ENCODE measurements around the gene C16orf95. TPM values are rescaled to one million over a fixed set of nuclear protein-coding genes. Genes with fewer than 3 reads are reported as not detected.

Gene C16orf95
- total and polyA plus RNA-seq, 2 experiments from 2014 or later: 4.7 to 6.6 TPM

DNA sequence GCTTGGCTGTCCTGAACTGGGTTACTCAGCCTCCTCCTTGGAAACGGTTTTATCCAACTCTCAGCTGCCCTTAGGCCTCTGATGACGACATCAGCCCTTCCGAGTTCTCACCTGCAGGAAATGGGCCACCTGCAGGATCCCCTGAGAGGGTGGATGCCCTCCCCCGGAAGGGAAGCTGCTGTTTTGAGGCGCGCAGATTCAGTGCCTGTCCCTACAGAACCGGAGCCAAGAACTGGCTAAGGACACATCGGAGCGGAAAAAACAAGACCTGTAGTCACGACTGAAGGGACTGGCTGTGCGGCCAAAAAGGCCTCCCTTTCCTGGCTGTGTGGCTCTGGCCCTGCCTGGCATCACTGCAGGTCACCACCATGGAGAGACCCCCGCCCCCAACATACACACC is 11.7 kb upstream of the C16orf95 start:
- Histone ChIP-seq H4K20me1 (ENCODE audit: insufficient read depth, poor library complexity, severe bottlenecking) (no peaks in the 10 kb centered on the region), H3K9me2 (replicated peaks; ENCODE audit: insufficient read depth) (no peaks in the 10 kb centered on the region), H3K79me2 (no peaks in the 10 kb centered on the region), H3K4me2 (no peak overlapping the region), H2AFZ (no peak overlapping the region), H3K27ac (no peak overlapping the region), H3K9me3 (ENCODE audit: low read depth) (no peaks in the 10 kb centered on the region), H3K4me1 (ENCODE audit: insufficient read depth) (no peaks in the 10 kb centered on the region), H3K4me3 (no peak overlapping the region), H3K36me3 (replicated peaks; ENCODE audit: insufficient read depth, low read depth) (no peaks in the 10 kb centered on the region), H3K27me3 (no peaks in the 10 kb centered on the region)
- no peak for TF ChIP-seq EZH2 (IDR thresholded peaks at IDR 0.05; ENCODE audit: borderline replicate concordance)
- TF ChIP-seq, protein P1, sequence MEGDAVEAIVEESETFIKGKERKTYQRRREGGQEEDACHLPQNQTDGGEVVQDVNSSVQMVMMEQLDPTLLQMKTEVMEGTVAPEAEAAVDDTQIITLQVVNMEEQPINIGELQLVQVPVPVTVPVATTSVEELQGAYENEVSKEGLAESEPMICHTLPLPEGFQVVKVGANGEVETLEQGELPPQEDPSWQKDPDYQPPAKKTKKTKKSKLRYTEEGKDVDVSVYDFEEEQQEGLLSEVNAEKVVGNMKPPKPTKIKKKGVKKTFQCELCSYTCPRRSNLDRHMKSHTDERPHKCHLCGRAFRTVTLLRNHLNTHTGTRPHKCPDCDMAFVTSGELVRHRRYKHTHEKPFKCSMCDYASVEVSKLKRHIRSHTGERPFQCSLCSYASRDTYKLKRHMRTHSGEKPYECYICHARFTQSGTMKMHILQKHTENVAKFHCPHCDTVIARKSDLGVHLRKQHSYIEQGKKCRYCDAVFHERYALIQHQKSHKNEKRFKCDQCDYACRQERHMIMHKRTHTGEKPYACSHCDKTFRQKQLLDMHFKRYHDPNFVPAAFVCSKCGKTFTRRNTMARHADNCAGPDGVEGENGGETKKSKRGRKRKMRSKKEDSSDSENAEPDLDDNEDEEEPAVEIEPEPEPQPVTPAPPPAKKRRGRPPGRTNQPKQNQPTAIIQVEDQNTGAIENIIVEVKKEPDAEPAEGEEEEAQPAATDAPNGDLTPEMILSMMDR (IDR thresholded peaks at IDR 0.05; ENCODE audit: poor library complexity): no peak
- TF ChIP-seq EZH2phosphoT487 (IDR thresholded peaks at IDR 0.05; ENCODE audit: low read depth, severe bottlenecking, unreplicated experiment): no peak
- no peak for DNase-seq (ENCODE audit: low spot score)
- 90% methylated on average over 12 of the region's 12 CpGs for WGBS (ENCODE audit: low lambda C conversion rate, missing lambda C conversion rate)

DNA sequence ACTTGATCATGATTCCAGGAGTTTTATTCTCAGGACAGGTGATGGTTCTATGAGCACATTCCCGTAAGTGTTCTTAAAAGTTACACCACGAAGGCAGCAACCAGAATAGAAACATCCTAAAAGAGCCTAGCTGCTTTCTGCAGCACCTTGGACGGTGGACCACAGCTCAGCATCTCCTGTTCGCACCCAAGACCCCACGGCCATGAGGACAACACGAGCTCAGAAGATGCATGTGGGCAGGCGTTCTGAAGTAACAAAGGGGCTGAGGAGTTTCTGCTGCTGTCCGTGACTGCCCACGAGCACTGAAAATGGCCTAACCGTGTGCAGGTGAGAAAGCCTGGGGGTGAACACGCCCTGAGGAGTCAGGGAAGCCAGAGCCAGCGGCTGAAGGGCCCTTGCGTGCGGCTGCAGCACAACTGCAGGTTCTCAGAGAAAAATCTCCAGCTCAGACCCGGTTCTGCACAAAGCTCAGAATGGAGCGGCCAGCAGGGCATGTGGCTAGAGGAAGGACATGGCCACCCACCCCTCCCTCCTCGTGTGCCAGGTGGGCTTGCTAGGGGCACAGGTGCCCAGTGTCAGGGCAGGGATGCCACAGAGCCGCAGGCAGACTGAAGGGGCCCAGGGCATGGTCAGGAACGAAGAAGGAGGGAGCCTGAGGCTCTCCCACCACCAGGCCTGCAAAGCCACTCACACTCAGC is 10.8 kb upstream of the C16orf95 start:
- no peak overlapping the region for H2AFZ ChIP-seq
- H3K9me3 ChIP-seq (ENCODE audit: low read depth): no peaks in the 10 kb centered on the region
- TF ChIP-seq EZH2phosphoT487 (IDR thresholded peaks at IDR 0.05; ENCODE audit: low read depth, severe bottlenecking, unreplicated experiment) (no peak), EZH2 (IDR thresholded peaks at IDR 0.05; ENCODE audit: borderline replicate concordance) (no peak)
- TF ChIP-seq, protein P1 (IDR thresholded peaks at IDR 0.05; ENCODE audit: poor library complexity): no peak
- no peaks in the 10 kb centered on the region for H3K79me2 ChIP-seq
- no peak overlapping the region for H3K27ac ChIP-seq
- H4K20me1 ChIP-seq (ENCODE audit: insufficient read depth, poor library complexity, severe bottlenecking): no peaks in the 10 kb centered on the region
- H3K36me3 ChIP-seq (replicated peaks; ENCODE audit: insufficient read depth, low read depth): no peaks in the 10 kb centered on the region
- no peak for DNase-seq (ENCODE audit: low spot score)
- no peak overlapping the region for H3K4me3 ChIP-seq
- WGBS (ENCODE audit: low lambda C conversion rate, missing lambda C conversion rate): 95% methylated on average over 19 of the region's 19 CpGs
- H3K4me2 ChIP-seq: no peak overlapping the region
- no peaks in the 10 kb centered on the region for H3K9me2 ChIP-seq (replicated peaks; ENCODE audit: insufficient read depth)
- H3K4me1 ChIP-seq (ENCODE audit: insufficient read depth): no peaks in the 10 kb centered on the region
- no peaks in the 10 kb centered on the region for H3K27me3 ChIP-seq

DNA sequence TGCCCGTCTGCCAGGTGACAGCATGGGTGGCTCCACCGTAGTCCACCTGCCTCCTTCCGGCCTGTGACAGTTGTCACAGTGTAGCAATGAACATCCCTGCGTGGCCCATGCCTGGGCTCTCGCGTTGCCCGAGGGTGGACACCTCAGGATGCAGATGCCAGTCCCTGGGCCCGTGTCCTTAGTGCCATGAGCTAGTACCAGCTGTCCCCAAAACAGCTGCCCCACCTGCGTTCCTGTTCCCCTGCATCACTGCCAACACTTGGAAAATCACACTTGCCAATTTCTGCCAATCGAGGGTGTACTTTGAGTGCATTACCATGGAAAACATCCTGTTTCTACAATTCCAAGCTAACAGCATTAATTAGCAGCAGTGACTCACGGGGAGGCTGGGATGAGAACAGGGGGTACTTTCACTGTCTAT is 9.0 kb upstream of the C16orf95 start:
- TF ChIP-seq, protein P1 (IDR thresholded peaks at IDR 0.05; ENCODE audit: poor library complexity): no peak
- TF ChIP-seq EZH2phosphoT487 (IDR thresholded peaks at IDR 0.05; ENCODE audit: low read depth, severe bottlenecking, unreplicated experiment): no peak
- TF ChIP-seq EZH2 (IDR thresholded peaks at IDR 0.05; ENCODE audit: borderline replicate concordance): no peak
- WGBS (ENCODE audit: low lambda C conversion rate, missing lambda C conversion rate): 81% methylated on average over 11 of the region's 11 CpGs
- no peak overlapping the region for H3K27ac ChIP-seq

More for the DNA sequence above, 9.0 kb upstream of the C16orf95 start:
- no peak for DNase-seq (ENCODE audit: low spot score)
- no peaks in the 10 kb centered on the region for H3K36me3 ChIP-seq (replicated peaks; ENCODE audit: insufficient read depth, low read depth)
- no peak overlapping the region for H2AFZ ChIP-seq
- no peaks in the 10 kb centered on the region for H3K27me3 ChIP-seq
- no peak overlapping the region for H3K4me3 ChIP-seq
- no peaks in the 10 kb centered on the region for H3K9me3 ChIP-seq (ENCODE audit: low read depth)
- H3K4me1 ChIP-seq (ENCODE audit: insufficient read depth): no peaks in the 10 kb centered on the region
- H3K79me2 ChIP-seq: no peaks in the 10 kb centered on the region
- H4K20me1 ChIP-seq (ENCODE audit: insufficient read depth, poor library complexity, severe bottlenecking): no peaks in the 10 kb centered on the region
- no peak overlapping the region for H3K4me2 ChIP-seq
- no peaks in the 10 kb centered on the region for H3K9me2 ChIP-seq (replicated peaks; ENCODE audit: insufficient read depth)

All from hepatocyte (in vitro differentiated cells).